Neural crest cell (in vitro differentiated cells): ENCODE measurements around the gene LY6G6F. TPM values are rescaled to one million over a fixed set of nuclear protein-coding genes. Genes with fewer than 3 reads are reported as not detected.

ENCODE experiments used
- DNase-seq: peaks from one replicate; pipeline ENCODE4 v3.0.0; 2021; ENCODE audit warnings: low read depth, mixed read lengths, low spot score
- H3K27ac Mint-ChIP-seq: one replicate; pipeline ENCODE4 v1.8.0; 2021; ENCODE audit warnings: mild to moderate bottlenecking, mixed read lengths; ENCODE audit not compliant: unreplicated experiment
- H3K27me3 Mint-ChIP-seq: 2 replicates; pipeline ENCODE4 v1.8.0; 2021; ENCODE audit warnings: low read depth, mild to moderate bottlenecking, mixed read lengths
- H3K36me3 Mint-ChIP-seq: 2 replicates; pipeline ENCODE4 v1.8.0; 2021; ENCODE audit warnings: low read depth, mild to moderate bottlenecking, mixed read lengths
- H3K4me1 Mint-ChIP-seq: 2 replicates; pipeline ENCODE4 v1.8.0; 2021; ENCODE audit warnings: mixed read lengths
- H3K4me3 Mint-ChIP-seq: one replicate; pipeline ENCODE4 v1.8.0; 2021; ENCODE audit warnings: mild to moderate bottlenecking, mixed read lengths
- H3K9me3 Mint-ChIP-seq: 2 replicates; pipeline ENCODE4 v1.8.0; 2021; ENCODE audit warnings: mixed read lengths
- CTCF ChIP-seq: fragments of 200-600 bp; sonication (generic); conservative IDR thresholded peaks from 2 replicates; pipeline ENCODE4 v1.5.0; 2021; ENCODE audit warnings: antibody characterized with exemption, mild to moderate bottlenecking
- total RNA-seq: library from RNA; stranded (reverse); gene quantifications from 2 replicates; pipeline ENCODE4 v1.2.1, GENCODE V29; 2021

Gene LY6G6F
- total RNA-seq, 1 donor from 2014 or later: not detected

- no peak for TF ChIP-seq CTCF
- peak overlapping the region; percentile 38 for H3K27ac Mint-ChIP-seq
- H3K4me1 Mint-ChIP-seq: peaks cover 28% of the 10 kb centered on the region
- DNase-seq: no peak
- no peaks in the 10 kb centered on the region for H3K9me3 Mint-ChIP-seq
- H3K27me3 Mint-ChIP-seq: peaks cover 7% of the 10 kb centered on the region
- H3K36me3 Mint-ChIP-seq: peaks cover 36% of the 10 kb centered on the region
- H3K4me3 Mint-ChIP-seq: peak overlapping the region; percentile 45
Measured at GRCh38 chr6:31725502-31726350, 19.1 kb downstream of the LY6G6F start.

GRCh38 chr6:31727034-31727716 lies 20.5 kb downstream of the LY6G6F start:
- Mint-ChIP-seq H3K27me3 (peaks cover 4% of the 10 kb centered on the region), H3K27ac (no peak overlapping the region), H3K4me3 (peak overlapping the region; percentile 80), H3K4me1 (peaks cover 33% of the 10 kb centered on the region), H3K9me3 (no peaks in the 10 kb centered on the region), H3K36me3 (peaks cover 40% of the 10 kb centered on the region)
- no peak for DNase-seq
- TF ChIP-seq CTCF: no peak

DNA sequence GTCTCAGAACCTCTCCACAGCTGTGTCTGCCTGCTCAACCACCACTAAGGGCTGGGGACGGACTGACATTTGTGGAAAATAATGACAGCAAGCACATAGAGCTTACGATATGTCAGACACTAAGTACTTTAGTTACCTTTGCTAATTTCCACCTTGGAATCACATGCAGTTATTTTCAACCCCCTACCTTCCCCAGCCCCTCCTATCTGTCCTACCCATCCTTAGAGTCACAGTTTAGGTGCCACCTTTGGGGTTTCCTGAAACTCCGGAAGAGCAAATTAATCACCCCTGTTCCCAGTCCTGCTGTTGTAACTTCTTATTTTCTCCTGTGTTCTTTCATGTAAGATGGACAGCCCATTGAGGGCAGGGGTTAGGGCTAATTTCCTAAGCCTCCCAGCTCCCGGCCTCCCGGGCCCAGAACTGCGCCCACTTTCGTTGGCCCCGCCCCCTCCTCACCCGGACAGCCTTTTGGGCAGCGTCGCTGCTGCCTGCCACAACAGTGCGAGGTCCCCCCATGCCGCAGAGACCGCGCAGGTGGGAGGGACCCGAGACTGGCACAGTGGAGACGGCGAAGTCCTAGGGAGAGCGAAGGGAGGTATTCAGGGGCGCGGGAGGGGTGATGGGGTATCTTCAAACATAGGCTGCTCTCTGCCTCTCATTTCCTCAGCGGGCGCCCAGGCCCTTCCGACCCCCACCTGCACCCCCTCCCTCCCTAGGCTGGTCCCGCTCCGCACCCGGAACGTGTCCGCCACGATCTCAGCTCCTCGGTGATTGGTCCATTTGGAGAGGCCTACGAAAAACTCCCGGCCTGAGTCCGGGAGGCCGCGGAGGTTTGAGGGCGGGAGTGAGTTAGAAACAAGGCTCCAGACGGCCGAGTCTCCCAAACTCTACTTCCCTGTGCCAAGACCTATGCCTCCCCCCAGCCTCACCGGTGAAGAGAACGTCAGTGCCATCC lies 21.3 kb downstream of the LY6G6F start:
- peaks cover 4% of the 10 kb centered on the region for H3K27me3 Mint-ChIP-seq
- H3K9me3 Mint-ChIP-seq: no peaks in the 10 kb centered on the region
- TF ChIP-seq CTCF: no peak
- H3K27ac Mint-ChIP-seq: no peak overlapping the region
- peaks cover 41% of the 10 kb centered on the region for H3K36me3 Mint-ChIP-seq
- DNase-seq: no peak
- H3K4me1 Mint-ChIP-seq: peaks cover 33% of the 10 kb centered on the region
- peak overlapping the region; percentile 98 for H3K4me3 Mint-ChIP-seq

- peaks cover 43% of the 10 kb centered on the region for H3K4me1 Mint-ChIP-seq
- DNase-seq: no peak
- peak within 1 kb of the TSS; percentile 95 for H3K27ac Mint-ChIP-seq
- peaks cover 4% of the 10 kb centered on the region for H3K27me3 Mint-ChIP-seq
- TF ChIP-seq CTCF: no peak
- peak within 1 kb of the TSS; percentile 98 for H3K4me3 Mint-ChIP-seq
- no peaks in the 10 kb centered on the region for H3K9me3 Mint-ChIP-seq
- H3K36me3 Mint-ChIP-seq: peaks cover 46% of the 10 kb centered on the region
Measured at GRCh38 chr6:31728767-31729514, 22.3 kb downstream of the LY6G6F start, which contains the start of gene DDAH2. Gene DDAH2, minus strand, starts transcription at chr6:31729299. Its CDS starts 138 bp downstream, at chr6:31729161.
